ENCODE results near the gene LZTR1. TPM values are rescaled to one million over a fixed set of nuclear protein-coding genes. Genes with fewer than 3 reads are reported as not detected.

LZTR1 gene
- total and polyA plus RNA-seq, 4 donors, result 7.9 to 32.5 (median 13.2) TPM

- no peak overlapping the region for H3K4me3 ChIP-seq (ENCODE audit: low read depth in 1 of 3, low read length in 3 of 3)
- no peaks in the 10 kb centered on the region for H3K9me3 ChIP-seq (ENCODE audit: control insufficient read depth in 4 of 4, low read length in 3 of 4)
- no peaks in the 10 kb centered on the region for H3K36me3 ChIP-seq (ENCODE audit: control insufficient read depth in 4 of 4, insufficient read depth in 3 of 4, low read depth in 1 of 4, low read length in 3 of 4)
- H3K4me1 ChIP-seq (ENCODE audit: control insufficient read depth in 4 of 4, insufficient read depth in 4 of 4, low read length in 3 of 4), result peaks cover 0 to 7% (median 3%) of the 10 kb centered on the region in 4 donors
- no peak overlapping the region for H3K9ac ChIP-seq (ENCODE audit: low read depth in 1 of 2, low read length in 2 of 2)
- H3K27me3 ChIP-seq (ENCODE audit: control insufficient read depth in 4 of 4, insufficient read depth in 4 of 4, low read length in 3 of 4), result no peaks in the 10 kb centered on the region
- no peak for TF ChIP-seq FOXA1 (IDR thresholded peaks at IDR 0.05)
- TF ChIP-seq ZBTB33 (IDR thresholded peaks at IDR 0.05), result no peak
- no peak for TF ChIP-seq HNF4G (IDR thresholded peaks at IDR 0.05)
- TF ChIP-seq ATF3 (IDR thresholded peaks at IDR 0.05), result no peak
- TF ChIP-seq GABPA (IDR thresholded peaks at IDR 0.05 in 1 of 2, conservative IDR thresholded peaks at IDR 0.05 in 1 of 2), result no peak
- no peak for TF ChIP-seq CTCF (IDR thresholded peaks at IDR 0.05; ENCODE audit: low read depth, low read length, missing input control)
- TF ChIP-seq RXRA (IDR thresholded peaks at IDR 0.05), result no peak
- TF ChIP-seq EGR1 (IDR thresholded peaks at IDR 0.05; ENCODE audit: low read depth in 2 of 2), result no peak
- TF ChIP-seq YY1 (IDR thresholded peaks at IDR 0.05), result no peak
- TF ChIP-seq MAX (IDR thresholded peaks at IDR 0.05), result no peak
- no peak for TF ChIP-seq TAF1 (conservative IDR thresholded peaks at IDR 0.05)
- no peak for TF ChIP-seq FOXA2 (IDR thresholded peaks at IDR 0.05)
- no peak for DNase-seq (ENCODE audit: low spot score)
- 93% methylated on average over 4 of the region's 4 CpGs for WGBS
- H3K27ac ChIP-seq (ENCODE audit: low read depth in 1 of 2, low read length in 2 of 2), result no peak overlapping the region
These were observed 36.2 kb downstream of the LZTR1 start for GRCh38 chr22:21018314-21018713.

- no peaks in the 10 kb centered on the region for H3K36me3 ChIP-seq (ENCODE audit: control insufficient read depth in 4 of 4, insufficient read depth in 3 of 4, low read depth in 1 of 4, low read length in 3 of 4)
- no peak overlapping the region for H3K4me3 ChIP-seq (ENCODE audit: low read depth in 1 of 3, low read length in 3 of 3)
These were observed 38.8 kb downstream of the LZTR1 start for GRCh38 chr22:21020802-21021429.

More at GRCh38 chr22:21020802-21021429, 38.8 kb downstream of the LZTR1 start:
- Histone ChIP-seq H3K9ac (ENCODE audit: low read depth in 1 of 2, low read length in 2 of 2) (no peak overlapping the region), H3K27me3 (ENCODE audit: control insufficient read depth in 4 of 4, insufficient read depth in 4 of 4, low read length in 3 of 4) (no peaks in the 10 kb centered on the region), H3K4me1 (ENCODE audit: control insufficient read depth in 4 of 4, insufficient read depth in 4 of 4, low read length in 3 of 4) (no peaks in the 10 kb centered on the region), H3K27ac (ENCODE audit: low read depth in 1 of 2, low read length in 2 of 2) (no peak overlapping the region), H3K9me3 (ENCODE audit: control insufficient read depth in 4 of 4, low read length in 3 of 4) (no peaks in the 10 kb centered on the region)
- no peak for TF ChIP-seq TAF1 (conservative IDR thresholded peaks at IDR 0.05)
- TF ChIP-seq CTCF (IDR thresholded peaks at IDR 0.05; ENCODE audit: low read depth, low read length, missing input control), result peak; percentile 7
- TF ChIP-seq GABPA (IDR thresholded peaks at IDR 0.05 in 1 of 2, conservative IDR thresholded peaks at IDR 0.05 in 1 of 2), result no peak
- WGBS, result 68% methylated on average over 7 of the region's 7 CpGs
- DNase-seq (ENCODE audit: low spot score), result no peak

All from liver (tissue), 9 donors.